HG02642 (cell line): ENCODE measurements around the gene UBXN6.
A peak's percentile ranks its signal among the peaks of the same experiment; 100 is the strongest.

ENCODE experiments used
- ATAC-seq: cut with Tn5 transposase; IDR thresholded peaks from one replicate; pipeline ENCODE4 v1.9.1; 2021; ENCODE audit warnings: mild to moderate bottlenecking; ENCODE audit not compliant: unreplicated experiment, poor library complexity

Gene UBXN6

GRCh38 chr19:4457654-4458395 lies at the start of gene UBXN6:
UBXN6 (minus strand) TSS chr19:4457794; CDS start chr19:4457697, 97 bp downstream.
- peak; percentile 89 for ATAC-seq

DNA sequence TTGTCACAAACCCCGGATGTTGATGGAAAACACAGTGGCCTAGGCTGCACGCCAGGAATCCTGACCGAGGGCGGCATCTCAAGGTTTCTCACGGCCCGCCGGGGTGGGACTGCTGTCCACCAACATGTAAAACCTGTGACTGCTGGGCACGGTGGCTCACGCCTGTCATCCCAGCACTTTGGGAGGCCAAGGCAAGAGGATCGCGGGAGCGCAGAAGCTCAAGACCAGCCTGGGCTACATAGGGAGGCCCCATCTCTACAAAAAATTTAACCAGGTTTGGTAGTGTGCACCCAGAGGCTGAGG lies 49.5 kb upstream of the UBXN6 start:
- no peak for ATAC-seq

- ATAC-seq = no peak
Measured at GRCh38 chr19:4506449-4507149, 49.0 kb upstream of the UBXN6 start.

- ATAC-seq = no peak
Measured at GRCh38 chr19:4505570-4506448, 48.2 kb upstream of the UBXN6 start.

GRCh38 chr19:4504891-4505569 lies 47.4 kb upstream of the UBXN6 start:
- ATAC-seq = no peak

DNA sequence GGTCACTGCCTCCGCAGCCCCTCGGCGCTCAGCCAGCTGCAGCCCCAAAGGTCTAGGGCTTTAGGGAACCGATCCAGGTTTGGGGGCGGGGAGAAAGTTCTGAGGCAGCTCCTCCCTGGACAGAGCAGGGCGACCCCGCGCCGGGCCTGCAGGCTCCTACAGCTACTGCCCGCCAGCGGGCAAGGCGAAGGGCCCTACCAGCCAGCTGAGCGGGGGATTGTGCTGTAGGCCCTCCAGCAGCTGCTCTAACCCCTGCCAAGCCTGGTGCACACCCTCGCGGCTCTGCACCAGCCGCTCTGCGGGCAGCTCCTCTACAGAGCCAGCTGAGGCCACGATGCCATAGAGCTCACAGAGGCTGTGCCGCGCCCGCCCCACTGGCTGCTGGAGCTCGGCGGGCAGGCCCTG lies 46.7 kb upstream of the UBXN6 start:
- no peak for ATAC-seq

DNA sequence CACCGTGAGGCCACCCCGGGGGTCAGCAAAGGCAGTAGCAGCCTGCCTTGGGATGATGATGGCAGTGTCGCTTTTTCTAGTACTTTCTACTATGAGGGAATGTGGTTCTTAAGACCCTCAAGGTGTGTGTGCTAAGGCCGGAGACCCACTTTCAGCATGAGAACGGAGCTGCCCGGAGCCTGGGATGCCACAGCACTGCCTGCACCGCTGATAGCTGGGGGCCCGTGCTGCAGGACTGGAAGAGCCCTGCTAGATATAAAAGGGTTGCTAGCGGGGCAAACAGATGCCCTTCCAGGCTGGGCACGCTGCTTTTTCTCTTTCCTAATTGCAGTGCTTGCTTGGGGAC lies 46.2 kb upstream of the UBXN6 start:
- ATAC-seq = no peak

- no peak for ATAC-seq
Measured at GRCh38 chr19:4503132-4503824, 45.7 kb upstream of the UBXN6 start.

DNA sequence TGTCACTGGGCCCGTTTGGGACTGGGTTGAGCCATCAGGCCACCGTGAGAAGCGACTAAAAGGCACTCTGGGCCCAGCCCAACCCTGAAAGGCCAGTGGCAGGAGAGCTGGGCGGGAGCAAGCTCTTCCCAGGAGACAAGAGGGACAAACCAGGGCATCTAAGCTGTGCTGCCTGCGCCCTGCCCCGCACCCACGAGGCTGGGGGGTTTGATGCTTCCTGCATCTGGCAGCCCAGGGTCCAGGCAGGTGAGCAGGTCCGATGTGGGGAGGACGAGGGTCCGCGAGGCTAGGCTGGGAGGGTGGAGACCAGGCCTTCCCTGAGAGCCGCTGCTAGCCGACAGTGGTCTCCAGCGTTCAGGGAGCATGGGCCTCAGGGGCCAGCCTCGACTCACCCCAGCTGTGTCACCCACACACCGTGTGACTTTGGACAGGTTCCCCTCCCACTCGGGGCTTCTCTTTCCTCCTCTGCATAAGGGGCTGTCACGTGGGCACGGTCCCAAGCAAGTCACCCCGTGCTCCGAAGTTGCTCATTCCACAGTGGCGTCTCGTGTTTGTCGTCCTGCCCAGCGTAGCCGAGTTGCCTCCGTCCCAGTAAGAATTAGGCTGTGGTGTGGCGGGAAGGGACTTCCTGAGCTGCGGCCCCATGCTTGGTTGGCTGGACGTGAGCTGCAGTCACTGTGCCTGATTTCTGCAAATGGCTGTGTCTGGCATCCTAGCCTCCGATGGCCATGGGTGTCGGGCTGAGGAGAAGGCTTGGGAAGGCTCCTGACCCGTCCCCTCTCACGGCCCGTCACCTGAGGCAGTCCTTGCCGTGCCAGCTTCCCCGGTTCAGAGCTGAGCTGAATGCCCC lies 44.9 kb upstream of the UBXN6 start:
- no peak for ATAC-seq

DNA sequence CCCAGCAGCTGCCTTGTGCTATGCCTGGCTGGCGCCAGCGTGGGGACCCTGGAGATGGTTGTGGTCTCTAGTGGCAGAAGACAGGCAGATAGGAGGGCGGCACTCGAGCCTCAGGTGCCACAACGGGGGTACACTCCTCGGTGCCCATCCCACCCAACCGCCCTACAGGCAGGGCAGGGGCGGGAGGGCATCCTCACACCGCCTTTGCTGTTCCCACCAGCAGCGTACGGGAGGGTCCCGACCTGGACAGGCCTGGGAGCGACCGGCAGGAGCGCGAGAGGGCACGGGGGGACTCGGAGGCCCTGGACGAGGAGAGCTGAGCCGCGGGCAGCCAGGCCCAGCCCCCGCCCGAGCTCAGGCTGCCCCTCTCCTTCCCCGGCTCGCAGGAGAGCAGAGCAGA lies 44.1 kb upstream of the UBXN6 start:
- no peak for ATAC-seq

GRCh38 chr19:4500841-4501591 lies 43.4 kb upstream of the UBXN6 start:
- no peak for ATAC-seq

- ATAC-seq = no peak
Measured at GRCh38 chr19:4499855-4500254, 42.3 kb upstream of the UBXN6 start.

GRCh38 chr19:4499318-4499717 lies 41.7 kb upstream of the UBXN6 start:
- no peak for ATAC-seq

- no peak for ATAC-seq
Measured at GRCh38 chr19:4498694-4499093, 41.1 kb upstream of the UBXN6 start.

- ATAC-seq = no peak
Measured at GRCh38 chr19:4497770-4498389, 40.3 kb upstream of the UBXN6 start.

- ATAC-seq = no peak
Measured at GRCh38 chr19:4496304-4496703, 38.7 kb upstream of the UBXN6 start.

DNA sequence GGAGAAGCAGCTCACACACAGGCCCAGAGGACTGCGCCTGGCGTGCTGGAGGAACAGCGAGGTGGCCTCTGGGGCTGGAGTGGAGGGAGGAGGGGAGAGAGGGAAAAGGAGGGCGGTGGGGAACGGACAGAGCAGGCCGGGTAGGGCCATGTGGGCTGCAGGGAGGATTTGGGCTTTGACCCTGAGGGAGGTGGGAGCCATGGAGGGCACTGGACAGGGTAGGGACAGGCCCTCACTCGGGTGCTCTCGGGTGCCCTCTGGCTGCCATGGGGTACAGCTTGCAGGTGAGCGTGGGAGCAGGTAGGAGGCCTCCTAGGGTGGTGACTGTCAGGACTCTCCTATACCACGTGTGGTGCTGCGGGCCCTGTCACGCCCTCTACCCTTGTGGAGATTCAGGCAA lies 37.9 kb upstream of the UBXN6 start:
- no peak for ATAC-seq

GRCh38 chr19:4494691-4495064 lies 37.1 kb upstream of the UBXN6 start:
- no peak for ATAC-seq
